Neural progenitor cell (in vitro differentiated cells): Measurements from ENCODE around the gene MAP7. TPM values are rescaled to one million over a fixed set of nuclear protein-coding genes. Genes with fewer than 3 reads are reported as not detected.

ENCODE experiments used
- DNase-seq: peaks from one replicate; pipeline ENCODE4 v3.0.0-alpha.2; 2016; ENCODE audit warnings: low spot score
- H2AFZ ChIP-seq: fragments of 200-600 bp; sonication (generic); replicated peaks from 2 replicates; pipeline ENCODE4 v1.6.1; 2016; ENCODE audit warnings: antibody characterized with exemption
- H3F3A ChIP-seq: fragments of 200-600 bp; sonication (generic); 2 replicates; pipeline ENCODE4 v1.6.1; 2016; ENCODE audit warnings: antibody characterized with exemption, low read depth
- H3K27ac ChIP-seq: fragments of 200-600 bp; sonication (generic); 2 replicates; pipeline ENCODE4 v1.5.1; 2016; ENCODE audit warnings: mild to moderate bottlenecking
- H3K27me3 ChIP-seq: fragments of 200-600 bp; sonication (generic); 2 replicates; pipeline ENCODE4 v1.6.1; 2016; ENCODE audit warnings: mild to moderate bottlenecking, moderate library complexity
- H3K36me3 ChIP-seq: fragments of 200-600 bp; sonication (generic); 2 replicates; pipeline ENCODE4 v1.5.1; 2016
- H3K4me1 ChIP-seq: fragments of 200-600 bp; sonication (generic); 2 replicates; pipeline ENCODE4 v1.6.1; 2016; ENCODE audit warnings: mixed run types
- H3K4me2 ChIP-seq: fragments of 200-600 bp; sonication (generic); 2 replicates; pipeline ENCODE4 v1.6.1; 2016
- H3K4me3 ChIP-seq: fragments of 200-600 bp; sonication (generic); 2 replicates; pipeline ENCODE4 v1.5.1; 2016
- H3K79me2 ChIP-seq: fragments of 200-600 bp; sonication (generic); 2 replicates; pipeline ENCODE4 v1.6.1; 2016; ENCODE audit warnings: low read depth
- H3K9ac ChIP-seq: fragments of 200-600 bp; sonication (generic); 2 replicates; pipeline ENCODE4 v1.6.1; 2016
- H3K9me3 ChIP-seq: fragments of 200-600 bp; sonication (generic); 2 replicates; pipeline ENCODE4 v1.5.1; 2016; ENCODE audit warnings: low read depth
- H4K20me1 ChIP-seq: fragments of 200-600 bp; sonication (generic); 2 replicates; pipeline ENCODE4 v1.6.1; 2016; ENCODE audit warnings: low read depth
- H3K27ac Mint-ChIP-seq: 3 replicates; pipeline ENCODE4 v1.8.0; 2021; ENCODE audit warnings: mixed read lengths
- H3K27me3 Mint-ChIP-seq: 2 replicates; pipeline ENCODE4 v1.8.0; 2022; ENCODE audit warnings: low read depth, mild to moderate bottlenecking, inconsistent platforms, moderate library complexity, mixed read lengths; ENCODE audit not compliant: insufficient read depth
- H3K36me3 Mint-ChIP-seq: 3 replicates; pipeline ENCODE4 v1.8.0; 2021; ENCODE audit warnings: mixed read lengths
- H3K4me1 Mint-ChIP-seq: 3 replicates; pipeline ENCODE4 v1.8.0; 2021; ENCODE audit warnings: mixed read lengths
- H3K4me3 Mint-ChIP-seq: 3 replicates; pipeline ENCODE4 v1.8.0; 2021; ENCODE audit warnings: mild to moderate bottlenecking, moderate library complexity, mixed read lengths
- H3K9me3 Mint-ChIP-seq: 3 replicates; pipeline ENCODE4 v1.8.0; 2020; ENCODE audit warnings: mixed read lengths
- EZH2 ChIP-seq: fragments of 200-600 bp; sonication (generic); IDR thresholded peaks from 2 replicates; pipeline ENCODE4 v1.6.1; 2017; ENCODE audit warnings: antibody characterized with exemption, mild to moderate bottlenecking, moderate library complexity
- EZH2phosphoT487 ChIP-seq: fragments of 200-600 bp; sonication (generic); IDR thresholded peaks from 2 replicates; pipeline ENCODE4 v1.6.1; 2017; ENCODE audit warnings: antibody characterized with exemption
- total RNA-seq: library from RNA; depleted of rRNA; stranded (reverse); fragments of >200 nt; gene quantifications from 2 replicates; pipeline ENCODE4 v1.2.3, GENCODE V29; 2015; ENCODE audit warnings: low replicate concordance
- TF ChIP-seq, protein P1 (sequence below): fragments of 200-600 bp; sonication (generic); IDR thresholded peaks from 2 replicates; pipeline ENCODE4 v1.5.1; 2017; ENCODE audit warnings: antibody characterized with exemption, mild to moderate bottlenecking

Gene MAP7
- total RNA-seq, 1 donor from 2014 or later = 9.0 TPM

DNA sequence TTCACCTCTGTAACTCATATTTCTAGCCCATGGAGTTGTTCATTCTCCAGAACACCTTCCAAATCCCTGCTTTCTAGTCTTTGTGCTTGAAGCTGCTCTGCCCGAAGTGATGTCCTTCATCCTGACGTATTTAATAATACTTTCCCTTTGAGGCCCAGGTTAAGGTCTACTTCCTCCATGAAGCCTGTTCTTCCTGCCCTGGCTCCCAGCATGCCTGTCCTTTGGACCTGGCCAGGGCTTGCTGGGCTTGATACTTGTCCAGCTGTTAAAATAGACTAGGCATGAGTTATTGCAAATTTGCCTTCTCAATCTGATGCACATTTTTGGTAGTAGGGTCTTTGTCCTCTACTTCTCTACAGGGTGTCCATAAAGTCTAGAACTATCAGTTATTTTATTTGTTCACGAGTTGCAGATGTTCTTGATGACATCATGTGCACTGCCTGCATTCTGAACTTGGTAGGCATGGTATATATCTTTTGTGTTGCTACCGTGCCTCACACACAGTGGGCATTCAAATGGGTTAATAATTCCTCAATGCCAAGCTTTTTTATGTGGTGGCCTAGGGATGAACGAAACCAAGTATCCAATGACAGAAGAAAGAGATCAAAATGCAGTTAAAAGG lies 3.1 kb upstream of the MAP7 start:
- Mint-ChIP-seq H3K4me3 (peak overlapping the region; percentile 11), H3K36me3 (no peaks in the 10 kb centered on the region), H3K27me3 (peaks cover 27% of the 10 kb centered on the region)

DNA sequence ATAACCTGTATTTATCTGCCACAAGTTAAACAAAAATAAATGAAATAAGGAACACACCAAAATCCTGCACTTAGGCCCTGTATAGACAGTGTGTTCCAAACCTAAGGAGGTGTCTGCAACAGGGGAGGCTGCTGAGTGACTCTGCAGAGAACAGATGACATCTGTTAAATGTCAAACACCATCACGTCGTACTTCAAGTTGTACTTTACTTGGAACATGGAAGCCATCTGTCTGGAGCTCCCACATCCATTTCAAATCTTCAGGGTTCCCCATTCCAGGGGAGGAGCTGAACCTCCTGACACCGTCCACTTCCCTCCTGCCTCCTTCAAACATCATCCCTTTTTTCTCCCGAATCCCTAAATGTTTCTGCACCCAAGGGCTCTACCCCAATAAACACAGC lies 1.8 kb upstream of the MAP7 start:
- Mint-ChIP-seq H3K4me1 (peaks cover 18% of the 10 kb centered on the region), H3K4me3 (peak overlapping the region; percentile 1), H3K27me3 (peaks cover 30% of the 10 kb centered on the region), H3K27ac (no peak overlapping the region), H3K36me3 (no peaks in the 10 kb centered on the region), H3K9me3 (no peaks in the 10 kb centered on the region)
- no peak overlapping the region for H2AFZ ChIP-seq
- peaks cover 13% of the 10 kb centered on the region for H3K4me1 ChIP-seq
- no peaks in the 10 kb centered on the region for H3K9me3 ChIP-seq
- H3K27me3 ChIP-seq = peaks cover 62% of the 10 kb centered on the region
- H3K4me3 ChIP-seq = no peak overlapping the region
- H3K4me2 ChIP-seq = no peak overlapping the region
- H4K20me1 ChIP-seq = peaks cover 10% of the 10 kb centered on the region
- TF ChIP-seq, protein P1, sequence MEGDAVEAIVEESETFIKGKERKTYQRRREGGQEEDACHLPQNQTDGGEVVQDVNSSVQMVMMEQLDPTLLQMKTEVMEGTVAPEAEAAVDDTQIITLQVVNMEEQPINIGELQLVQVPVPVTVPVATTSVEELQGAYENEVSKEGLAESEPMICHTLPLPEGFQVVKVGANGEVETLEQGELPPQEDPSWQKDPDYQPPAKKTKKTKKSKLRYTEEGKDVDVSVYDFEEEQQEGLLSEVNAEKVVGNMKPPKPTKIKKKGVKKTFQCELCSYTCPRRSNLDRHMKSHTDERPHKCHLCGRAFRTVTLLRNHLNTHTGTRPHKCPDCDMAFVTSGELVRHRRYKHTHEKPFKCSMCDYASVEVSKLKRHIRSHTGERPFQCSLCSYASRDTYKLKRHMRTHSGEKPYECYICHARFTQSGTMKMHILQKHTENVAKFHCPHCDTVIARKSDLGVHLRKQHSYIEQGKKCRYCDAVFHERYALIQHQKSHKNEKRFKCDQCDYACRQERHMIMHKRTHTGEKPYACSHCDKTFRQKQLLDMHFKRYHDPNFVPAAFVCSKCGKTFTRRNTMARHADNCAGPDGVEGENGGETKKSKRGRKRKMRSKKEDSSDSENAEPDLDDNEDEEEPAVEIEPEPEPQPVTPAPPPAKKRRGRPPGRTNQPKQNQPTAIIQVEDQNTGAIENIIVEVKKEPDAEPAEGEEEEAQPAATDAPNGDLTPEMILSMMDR = no peak
- TF ChIP-seq EZH2phosphoT487 (no peak), EZH2 (no peak)
- no peak for DNase-seq
- no peak overlapping the region for H3K9ac ChIP-seq
- H3K27ac ChIP-seq = no peak overlapping the region
- peaks cover 11% of the 10 kb centered on the region for H3F3A ChIP-seq
- no peaks in the 10 kb centered on the region for H3K36me3 ChIP-seq
- H3K79me2 ChIP-seq = peaks cover 20% of the 10 kb centered on the region

More for the DNA sequence above, 3.1 kb upstream of the MAP7 start:
- TF ChIP-seq EZH2phosphoT487 (no peak), EZH2 (no peak)
- TF ChIP-seq, protein P1 = no peak
- no peak overlapping the region for H3K4me3 ChIP-seq
- Mint-ChIP-seq H3K4me1 (peaks cover 16% of the 10 kb centered on the region), H3K27ac (no peak overlapping the region), H3K9me3 (no peaks in the 10 kb centered on the region)
- no peak overlapping the region for H3K27ac ChIP-seq
- no peak overlapping the region for H3K4me2 ChIP-seq
- H3K9me3 ChIP-seq = no peaks in the 10 kb centered on the region
- H3K36me3 ChIP-seq = no peaks in the 10 kb centered on the region
- peaks cover 10% of the 10 kb centered on the region for H3K79me2 ChIP-seq
- peaks cover 13% of the 10 kb centered on the region for H3K4me1 ChIP-seq
- H2AFZ ChIP-seq = no peak overlapping the region
- peaks cover 6% of the 10 kb centered on the region for H4K20me1 ChIP-seq
- no peak overlapping the region for H3K9ac ChIP-seq
- peaks cover 60% of the 10 kb centered on the region for H3K27me3 ChIP-seq
- no peak for DNase-seq
- peaks cover 11% of the 10 kb centered on the region for H3F3A ChIP-seq

DNA sequence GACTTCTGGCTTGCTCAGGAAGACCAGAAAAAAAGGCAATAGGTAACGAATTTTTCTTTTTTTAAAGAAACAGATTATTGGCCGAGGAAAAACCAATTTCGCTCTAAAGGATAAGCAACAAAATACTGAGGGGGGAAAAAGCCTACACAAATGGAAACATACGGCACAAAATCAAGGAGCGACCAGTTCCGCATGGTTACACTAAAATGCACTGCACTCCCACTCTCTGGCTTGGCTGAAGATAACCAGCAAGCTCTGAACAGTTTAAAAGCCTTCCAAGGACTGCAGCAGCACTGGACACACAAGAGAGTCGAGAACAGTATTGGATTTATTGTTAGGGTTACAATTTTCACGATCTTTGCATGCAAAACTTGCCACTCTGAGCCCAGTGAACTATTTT lies 881 bp upstream of the MAP7 start:
- H3K4me3 ChIP-seq = peak overlapping the region; percentile 98

More for the DNA sequence above, 881 bp upstream of the MAP7 start:
- Mint-ChIP-seq H3K4me3 (peak overlapping the region; percentile 81), H3K27ac (no peak overlapping the region), H3K9me3 (no peaks in the 10 kb centered on the region), H3K27me3 (peaks cover 30% of the 10 kb centered on the region), H3K36me3 (no peaks in the 10 kb centered on the region), H3K4me1 (peaks cover 18% of the 10 kb centered on the region)
- DNase-seq = peak; percentile 13
- peaks cover 27% of the 10 kb centered on the region for H3K79me2 ChIP-seq
- H3K36me3 ChIP-seq = no peaks in the 10 kb centered on the region
- no peaks in the 10 kb centered on the region for H3K9me3 ChIP-seq
- peaks cover 13% of the 10 kb centered on the region for H3K4me1 ChIP-seq
- no peak overlapping the region for H2AFZ ChIP-seq
- no peak for TF ChIP-seq EZH2
- no peak for TF ChIP-seq EZH2phosphoT487
- TF ChIP-seq, protein P1 = no peak
- peaks cover 62% of the 10 kb centered on the region for H3K27me3 ChIP-seq
- no peak overlapping the region for H3K27ac ChIP-seq
- H4K20me1 ChIP-seq = peaks cover 14% of the 10 kb centered on the region
- H3K9ac ChIP-seq = no peak overlapping the region
- peaks cover 11% of the 10 kb centered on the region for H3F3A ChIP-seq
- peak overlapping the region; percentile 100 for H3K4me2 ChIP-seq
